Limb (tissue), 2 donors: ENCODE measurements around the gene STAG1.

Experiments used
- DNase-seq, 2 donors: peaks; one replicate each; pipeline ENCODE4 v3.0.0-alpha.2; 2016; ENCODE audit errors: extremely low spot score in 2 of 2

Gene STAG1

GRCh38 chr3:136334209-136334608 is 418.0 kb downstream of the STAG1 start:
- no peak for DNase-seq

GRCh38 chr3:136332776-136333175 is 419.4 kb downstream of the STAG1 start:
- no peak for DNase-seq

DNA sequence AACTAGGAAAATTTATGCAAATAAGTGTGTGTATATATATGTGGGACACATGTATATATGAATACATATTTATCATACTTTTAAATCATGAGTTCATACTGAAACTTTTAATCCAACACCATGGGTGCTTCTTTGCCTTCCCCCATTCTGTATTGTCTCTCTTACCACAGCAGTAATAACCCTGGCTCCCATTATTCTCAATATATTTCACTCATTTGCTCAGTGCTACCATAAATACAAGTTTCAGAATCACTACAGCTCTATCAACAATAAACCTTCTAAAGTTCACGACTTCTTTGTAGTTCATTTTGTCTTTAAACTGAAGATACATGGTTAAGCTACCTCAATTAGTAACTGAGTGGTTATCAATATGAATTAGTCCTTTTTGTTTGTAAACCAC is 419.9 kb downstream of the STAG1 start:
- DNase-seq = no peak

DNA sequence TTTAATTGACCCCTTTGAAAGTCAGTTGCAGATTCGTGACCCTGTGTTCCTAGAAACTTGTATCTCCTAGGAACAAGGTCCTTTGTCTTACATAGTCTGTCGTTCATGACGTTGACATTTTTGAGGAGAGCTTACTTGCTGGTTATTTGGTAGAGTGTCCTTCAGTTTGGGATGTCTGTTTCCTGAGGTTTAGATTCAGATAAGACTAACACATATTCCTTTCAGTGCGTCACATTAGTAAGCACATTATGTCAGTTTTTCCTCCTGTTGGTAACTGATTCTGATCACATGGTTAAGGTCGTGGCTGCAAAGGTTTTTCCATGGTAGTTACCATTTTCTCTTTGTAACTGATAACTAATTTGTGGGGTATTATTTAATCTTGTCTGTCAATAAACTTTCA is 421.3 kb downstream of the STAG1 start:
- DNase-seq = no peak

DNA sequence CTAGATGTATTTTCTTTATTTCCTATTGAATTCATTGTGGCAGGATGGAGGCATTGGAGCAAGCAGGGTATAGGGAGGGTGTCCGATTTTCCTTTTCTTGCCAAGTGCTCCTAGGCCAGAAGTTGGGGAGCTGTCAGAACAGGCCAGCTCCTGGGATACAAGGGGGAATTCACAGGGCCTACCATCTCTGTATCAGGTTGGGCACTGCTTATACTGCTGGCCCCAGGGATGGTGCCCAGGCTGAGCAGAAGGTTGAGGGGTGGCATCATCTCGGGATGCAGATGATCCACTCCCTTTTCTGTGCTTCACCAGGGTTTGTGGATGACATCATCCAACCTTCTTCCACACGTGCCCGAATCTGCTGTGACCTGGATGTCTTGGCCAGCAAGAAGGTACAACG is 422.6 kb downstream of the STAG1 start:
- DNase-seq = no peak

DNA sequence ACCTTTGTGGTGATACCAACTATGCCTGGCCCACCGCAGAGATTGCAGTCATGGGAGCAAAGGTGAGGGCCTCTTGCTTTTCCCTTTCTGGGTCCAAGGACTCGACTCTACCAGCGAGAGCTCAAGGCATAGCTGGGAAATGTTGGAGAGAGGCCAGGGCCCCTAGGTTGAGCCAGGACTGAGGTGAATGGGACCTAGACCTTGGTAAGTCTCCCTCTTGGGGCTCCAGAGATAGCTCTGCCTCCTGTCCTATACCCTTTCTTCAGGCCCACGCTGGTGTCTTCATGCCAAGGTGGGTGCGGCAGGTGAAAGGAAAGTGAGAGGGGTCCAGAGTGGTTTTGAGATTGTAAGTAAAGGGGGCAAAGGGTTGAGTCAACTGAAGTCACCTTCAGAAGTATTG is 424.5 kb downstream of the STAG1 start:
- DNase-seq = no peak

- no peak for DNase-seq
These were observed 425.9 kb downstream of the STAG1 start for GRCh38 chr3:136326316-136326715.

DNA sequence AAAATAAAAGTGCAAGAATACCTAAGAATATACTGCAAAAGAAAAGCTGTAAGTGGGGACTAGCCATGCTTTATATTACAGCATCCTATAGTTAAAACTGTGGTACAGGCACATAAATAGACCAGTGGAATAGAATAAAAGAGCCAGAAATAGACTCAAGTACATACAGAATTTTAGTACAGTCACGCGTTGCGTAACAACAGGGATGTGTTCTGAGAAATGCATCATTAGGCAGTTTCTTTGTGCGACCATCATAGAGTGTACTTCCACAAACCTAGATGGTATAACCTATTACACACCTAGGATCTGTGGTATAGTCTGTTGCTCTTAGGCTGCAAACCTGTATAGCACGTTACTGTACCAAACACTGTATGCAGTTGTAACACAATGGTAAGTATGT is 440.2 kb downstream of the STAG1 start:
- no peak for DNase-seq

- no peak for DNase-seq
These were observed 440.9 kb downstream of the STAG1 start for GRCh38 chr3:136311261-136311660.

- no peak for DNase-seq
These were observed 446.3 kb downstream of the STAG1 start for GRCh38 chr3:136305879-136306278.

DNA sequence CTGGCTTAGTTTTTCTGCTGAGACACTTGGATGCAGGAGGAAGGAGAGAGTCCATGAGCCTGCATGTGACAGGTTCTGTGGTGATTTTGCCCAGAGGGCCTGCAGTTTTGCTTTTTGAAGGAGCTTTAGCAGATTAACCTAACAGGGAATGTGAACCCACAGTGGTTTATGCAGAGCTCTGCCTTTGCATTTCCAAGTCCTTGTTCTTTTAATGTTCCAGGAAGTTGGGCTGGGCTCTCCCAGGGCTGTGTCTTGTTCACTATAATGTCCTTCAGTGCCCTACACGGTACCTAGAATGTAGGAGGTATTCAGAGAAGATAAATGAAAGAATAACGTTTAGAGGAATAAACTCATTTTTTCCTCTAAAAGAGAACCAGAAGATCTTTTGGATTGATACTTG is 451.7 kb downstream of the STAG1 start:
- no peak for DNase-seq

DNA sequence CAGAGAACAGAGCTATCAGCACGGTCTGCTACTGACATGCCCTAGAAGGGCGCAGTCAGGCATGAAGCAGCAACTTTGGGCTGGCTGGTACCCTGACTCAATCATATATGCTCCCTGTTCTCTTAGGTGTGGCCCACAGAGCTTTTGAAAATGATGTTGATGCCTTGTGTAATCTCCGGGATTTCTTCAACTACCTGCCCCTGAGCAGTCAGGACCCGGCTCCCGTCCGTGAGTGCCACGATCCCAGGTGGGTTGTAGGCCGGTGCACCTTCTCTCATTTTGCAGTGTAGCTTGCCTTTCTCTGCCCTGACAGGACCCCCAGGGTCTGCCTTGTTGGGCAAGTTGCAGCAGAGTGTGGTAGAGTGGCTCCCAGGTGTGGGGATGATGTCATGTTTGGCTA is 454.4 kb downstream of the STAG1 start:
- no peak for DNase-seq

GRCh38 chr3:136296960-136297359 is 455.2 kb downstream of the STAG1 start:
- DNase-seq = no peak

- DNase-seq = no peak
These were observed 458.0 kb downstream of the STAG1 start for GRCh38 chr3:136294176-136294575.

GRCh38 chr3:136293279-136293678 is 458.9 kb downstream of the STAG1 start:
- no peak for DNase-seq

DNA sequence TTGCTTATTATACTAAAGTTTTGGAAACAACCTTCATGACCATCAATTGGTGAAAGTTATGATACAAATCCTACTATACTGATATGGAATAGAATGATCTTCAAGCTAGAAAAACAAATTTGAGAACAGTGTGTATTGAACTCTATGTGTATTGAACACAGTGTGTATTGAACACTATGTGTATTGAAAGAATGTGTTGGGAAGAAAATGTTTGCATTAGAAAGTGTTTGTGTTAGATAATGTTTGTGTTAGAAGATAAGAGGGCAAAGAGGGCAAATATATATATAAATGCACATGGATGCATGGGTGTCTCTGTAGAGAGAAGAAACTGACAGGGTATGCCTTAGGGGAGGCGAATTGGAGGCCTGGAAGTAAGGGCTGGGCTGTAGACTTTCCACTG is 459.7 kb downstream of the STAG1 start:
- no peak for DNase-seq

- DNase-seq = no peak
These were observed 460.9 kb downstream of the STAG1 start for GRCh38 chr3:136291302-136291701.
